ENCODE data around the gene ASCL1. TPM values are rescaled to one million over a fixed set of nuclear protein-coding genes. Genes with fewer than 3 reads are reported as not detected.
A peak's percentile ranks its signal among the peaks of the same experiment; 100 is the strongest.

The ASCL1 gene
- total RNA-seq, 1 experiment from 2014 or later: not detected

DNA sequence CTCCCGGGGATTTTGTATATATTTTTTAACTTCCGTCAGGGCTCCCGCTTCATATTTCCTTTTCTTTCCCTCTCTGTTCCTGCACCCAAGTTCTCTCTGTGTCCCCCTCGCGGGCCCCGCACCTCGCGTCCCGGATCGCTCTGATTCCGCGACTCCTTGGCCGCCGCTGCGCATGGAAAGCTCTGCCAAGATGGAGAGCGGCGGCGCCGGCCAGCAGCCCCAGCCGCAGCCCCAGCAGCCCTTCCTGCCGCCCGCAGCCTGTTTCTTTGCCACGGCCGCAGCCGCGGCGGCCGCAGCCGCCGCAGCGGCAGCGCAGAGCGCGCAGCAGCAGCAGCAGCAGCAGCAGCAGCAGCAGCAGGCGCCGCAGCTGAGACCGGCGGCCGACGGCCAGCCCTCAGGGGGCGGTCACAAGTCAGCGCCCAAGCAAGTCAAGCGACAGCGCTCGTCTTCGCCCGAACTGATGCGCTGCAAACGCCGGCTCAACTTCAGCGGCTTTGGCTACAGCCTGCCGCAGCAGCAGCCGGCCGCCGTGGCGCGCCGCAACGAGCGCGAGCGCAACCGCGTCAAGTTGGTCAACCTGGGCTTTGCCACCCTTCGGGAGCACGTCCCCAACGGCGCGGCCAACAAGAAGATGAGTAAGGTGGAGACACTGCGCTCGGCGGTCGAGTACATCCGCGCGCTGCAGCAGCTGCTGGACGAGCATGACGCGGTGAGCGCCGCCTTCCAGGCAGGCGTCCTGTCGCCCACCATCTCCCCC lies 777 bp downstream of the ASCL1 start:
- Histone ChIP-seq H3K4me1 (replicated peaks) (peaks cover 4% of the 10 kb centered on the region; the same call in 1 of the 2 replicates), H3K4me3 (peak overlapping the region; percentile 16), H3K9me3 (replicated peaks) (peaks cover 7% of the 10 kb centered on the region; the same call in 1 of the 2 replicates), H3K27ac (no peak overlapping the region), H3K36me3 (no peaks in the 10 kb centered on the region), H3K27me3 (replicated peaks) (peaks cover 72% of the 10 kb centered on the region)
- peak in 1 of 2 experiments; percentile 5 for DNase-seq (ENCODE audit: low read depth in 1 of 2, low spot score in 2 of 2)

DNA sequence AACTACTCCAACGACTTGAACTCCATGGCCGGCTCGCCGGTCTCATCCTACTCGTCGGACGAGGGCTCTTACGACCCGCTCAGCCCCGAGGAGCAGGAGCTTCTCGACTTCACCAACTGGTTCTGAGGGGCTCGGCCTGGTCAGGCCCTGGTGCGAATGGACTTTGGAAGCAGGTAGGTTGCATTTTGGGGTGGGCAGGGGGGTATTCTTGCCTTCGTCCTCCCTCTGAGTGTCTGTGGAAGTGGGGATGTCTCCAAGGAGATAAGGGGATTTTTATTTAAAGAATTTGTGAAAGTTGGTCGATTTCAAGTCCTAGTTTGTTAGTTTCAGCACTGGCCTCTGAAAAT lies 1.3 kb downstream of the ASCL1 start:
- no peak overlapping the region for H3K4me3 ChIP-seq

GRCh38 chr12:102959391-102959790 lies 1.9 kb downstream of the ASCL1 start:
- peaks cover 7% of the 10 kb centered on the region; the same call in 1 of the 2 replicates for H3K9me3 ChIP-seq (replicated peaks)
- DNase-seq (ENCODE audit: low read depth in 1 of 2, low spot score in 2 of 2): no peak
- peaks cover 4% of the 10 kb centered on the region; the same call in 1 of the 2 replicates for H3K4me1 ChIP-seq (replicated peaks)
- H3K36me3 ChIP-seq: no peaks in the 10 kb centered on the region
- H3K4me3 ChIP-seq: no peak overlapping the region
- H3K27me3 ChIP-seq (replicated peaks): peaks cover 74% of the 10 kb centered on the region
- H3K27ac ChIP-seq: no peak overlapping the region

More for the DNA sequence above, 1.3 kb downstream of the ASCL1 start:
- Histone ChIP-seq H3K9me3 (replicated peaks) (peaks cover 7% of the 10 kb centered on the region; the same call in 1 of the 2 replicates), H3K36me3 (no peaks in the 10 kb centered on the region), H3K4me1 (replicated peaks) (peaks cover 4% of the 10 kb centered on the region; the same call in 1 of the 2 replicates), H3K27ac (no peak overlapping the region), H3K27me3 (replicated peaks) (peaks cover 71% of the 10 kb centered on the region)
- no peak for DNase-seq (ENCODE audit: low read depth in 1 of 2, low spot score in 2 of 2)

GRCh38 chr12:102960766-102961465 lies 3.4 kb downstream of the ASCL1 start:
- H3K27me3 ChIP-seq (replicated peaks): peaks cover 74% of the 10 kb centered on the region
- DNase-seq (ENCODE audit: low read depth in 1 of 2, low spot score in 2 of 2): no peak
- H3K36me3 ChIP-seq: no peaks in the 10 kb centered on the region
- no peak overlapping the region for H3K27ac ChIP-seq
- H3K4me3 ChIP-seq: no peak overlapping the region
- peaks cover 4% of the 10 kb centered on the region; the same call in 1 of the 2 replicates for H3K4me1 ChIP-seq (replicated peaks)
- peaks cover 7% of the 10 kb centered on the region; the same call in 1 of the 2 replicates for H3K9me3 ChIP-seq (replicated peaks)

DNA sequence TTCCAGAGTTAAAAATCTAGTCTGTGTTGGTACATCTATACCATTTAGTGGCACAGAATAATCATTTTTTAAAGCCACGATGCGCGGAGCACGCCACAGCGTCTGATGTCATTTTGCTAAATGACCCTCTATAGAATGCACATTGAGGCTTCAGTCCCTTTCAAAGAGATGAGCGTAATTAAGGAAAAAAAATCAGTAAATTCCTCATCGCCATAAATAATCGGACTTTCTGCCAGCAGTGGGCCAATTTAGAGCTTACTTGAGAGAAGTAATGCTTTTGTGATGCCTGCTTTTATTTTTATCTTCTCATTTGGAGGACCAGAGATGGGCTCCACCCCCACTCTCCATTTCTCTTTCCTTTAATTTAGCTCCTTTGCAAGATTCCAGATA lies 4.0 kb downstream of the ASCL1 start:
- H3K36me3 ChIP-seq: no peaks in the 10 kb centered on the region
- H3K9me3 ChIP-seq (replicated peaks): peaks cover 7% of the 10 kb centered on the region; the same call in 1 of the 2 replicates
- no peak overlapping the region for H3K4me3 ChIP-seq
- DNase-seq (ENCODE audit: low read depth in 1 of 2, low spot score in 2 of 2): no peak
- peaks cover 72% of the 10 kb centered on the region for H3K27me3 ChIP-seq (replicated peaks)
- no peak overlapping the region for H3K27ac ChIP-seq
- H3K4me1 ChIP-seq (replicated peaks): peaks cover 4% of the 10 kb centered on the region; the same call in 1 of the 2 replicates

DNA sequence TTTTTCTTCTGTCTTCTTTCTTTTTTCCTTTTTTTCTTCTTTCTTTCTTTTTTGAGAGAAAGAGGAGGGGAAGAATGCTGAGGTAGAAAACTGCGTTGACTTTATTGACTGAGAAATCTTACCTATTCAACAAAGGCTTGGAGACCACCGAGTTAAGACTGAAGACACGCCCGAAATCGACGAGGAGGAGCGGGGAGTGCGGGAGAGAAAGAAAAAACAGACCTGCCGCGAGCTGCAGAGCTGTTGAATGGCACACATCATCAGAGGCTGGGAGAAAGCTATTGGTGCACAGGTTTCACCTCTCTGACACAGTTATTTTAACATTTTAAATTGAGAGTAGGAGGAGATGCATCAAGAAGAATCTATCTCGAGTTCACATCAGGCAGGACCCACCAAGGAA lies 5.1 kb downstream of the ASCL1 start:
- DNase-seq (ENCODE audit: low read depth in 1 of 2, low spot score in 2 of 2): no peak
- no peak overlapping the region for H3K27ac ChIP-seq
- peaks cover 67% of the 10 kb centered on the region for H3K27me3 ChIP-seq (replicated peaks)
- H3K4me1 ChIP-seq (replicated peaks): peaks cover 4% of the 10 kb centered on the region; the same call in 1 of the 2 replicates
- H3K9me3 ChIP-seq (replicated peaks): peaks cover 7% of the 10 kb centered on the region; the same call in 1 of the 2 replicates
- H3K4me3 ChIP-seq: no peak overlapping the region
- H3K36me3 ChIP-seq: no peaks in the 10 kb centered on the region

- Histone ChIP-seq H3K27ac (no peak overlapping the region), H3K27me3 (replicated peaks) (peaks cover 63% of the 10 kb centered on the region), H3K9me3 (replicated peaks) (peaks cover 7% of the 10 kb centered on the region; the same call in 1 of the 2 replicates), H3K4me1 (replicated peaks) (peaks cover 4% of the 10 kb centered on the region; the same call in 1 of the 2 replicates), H3K4me3 (no peak overlapping the region), H3K36me3 (no peaks in the 10 kb centered on the region)
- DNase-seq (ENCODE audit: low read depth in 1 of 2, low spot score in 2 of 2): no peak
These were observed 5.5 kb downstream of the ASCL1 start for GRCh38 chr12:102962986-102963385.

- no peaks in the 10 kb centered on the region for H3K4me1 ChIP-seq (replicated peaks)
- H3K27me3 ChIP-seq (replicated peaks): peaks cover 61% of the 10 kb centered on the region
- no peak overlapping the region for H3K27ac ChIP-seq
- DNase-seq (ENCODE audit: low read depth in 1 of 2, low spot score in 2 of 2): no peak
- H3K4me3 ChIP-seq: no peak overlapping the region
- no peaks in the 10 kb centered on the region for H3K9me3 ChIP-seq (replicated peaks)
- no peaks in the 10 kb centered on the region for H3K36me3 ChIP-seq
These were observed 6.3 kb downstream of the ASCL1 start for GRCh38 chr12:102963796-102964195.

GRCh38 chr12:102964872-102965271 lies 7.4 kb downstream of the ASCL1 start:
- H3K4me3 ChIP-seq: no peak overlapping the region
- peaks cover 54% of the 10 kb centered on the region for H3K27me3 ChIP-seq (replicated peaks)
- no peaks in the 10 kb centered on the region for H3K4me1 ChIP-seq (replicated peaks)
- no peak for DNase-seq (ENCODE audit: low read depth in 1 of 2, low spot score in 2 of 2)
- no peaks in the 10 kb centered on the region for H3K9me3 ChIP-seq (replicated peaks)
- H3K36me3 ChIP-seq: no peaks in the 10 kb centered on the region
- no peak overlapping the region for H3K27ac ChIP-seq

- Histone ChIP-seq H3K27me3 (replicated peaks) (peaks cover 48% of the 10 kb centered on the region), H3K36me3 (no peaks in the 10 kb centered on the region)
- no peak for DNase-seq (ENCODE audit: low read depth in 1 of 2, low spot score in 2 of 2)
These were observed 8.0 kb downstream of the ASCL1 start for GRCh38 chr12:102965281-102966155.

DNA sequence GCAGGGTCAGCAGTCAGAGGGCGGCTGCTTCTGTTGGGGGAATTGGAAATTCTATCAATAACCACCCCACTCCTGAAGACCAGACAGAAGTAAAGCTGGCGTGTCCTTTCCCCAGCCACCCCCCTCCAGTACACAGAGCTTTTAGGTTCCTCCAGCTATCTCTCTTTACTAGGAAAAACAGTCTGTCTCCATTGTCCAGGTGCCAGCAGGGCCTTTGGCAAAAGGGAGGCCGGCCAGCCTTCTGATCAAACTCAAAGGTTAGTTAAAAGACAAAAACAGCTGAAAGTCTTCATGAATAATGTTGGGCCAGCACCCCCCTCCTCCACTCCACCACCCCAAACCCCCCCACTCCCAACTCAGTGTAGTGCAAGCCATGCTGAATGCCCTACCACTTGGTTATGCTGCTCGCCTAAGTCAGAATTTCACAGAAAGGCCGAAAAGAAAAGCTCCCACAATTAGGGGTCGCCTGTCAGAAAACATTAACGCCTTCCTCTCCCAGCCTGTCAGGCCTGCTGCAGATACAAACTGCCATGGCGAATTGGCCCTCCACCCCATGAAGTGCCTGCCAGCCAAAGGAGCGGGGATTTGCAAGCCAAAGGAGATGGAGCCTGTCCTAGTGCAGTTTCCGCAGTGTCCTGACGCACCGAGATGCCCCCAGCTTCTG lies 8.9 kb downstream of the ASCL1 start:
- no peak overlapping the region for H3K4me3 ChIP-seq
- no peaks in the 10 kb centered on the region for H3K36me3 ChIP-seq
- H3K27me3 ChIP-seq (replicated peaks): peaks cover 40% of the 10 kb centered on the region
- no peaks in the 10 kb centered on the region for H3K4me1 ChIP-seq (replicated peaks)
- H3K27ac ChIP-seq: no peak overlapping the region
- no peaks in the 10 kb centered on the region for H3K9me3 ChIP-seq (replicated peaks)
- no peak for DNase-seq (ENCODE audit: low read depth in 1 of 2, low spot score in 2 of 2)

More at GRCh38 chr12:102965281-102966155, 8.0 kb downstream of the ASCL1 start:
- Histone ChIP-seq H3K9me3 (replicated peaks) (no peaks in the 10 kb centered on the region), H3K4me1 (replicated peaks) (no peaks in the 10 kb centered on the region), H3K4me3 (no peak overlapping the region), H3K27ac (no peak overlapping the region)

DNA sequence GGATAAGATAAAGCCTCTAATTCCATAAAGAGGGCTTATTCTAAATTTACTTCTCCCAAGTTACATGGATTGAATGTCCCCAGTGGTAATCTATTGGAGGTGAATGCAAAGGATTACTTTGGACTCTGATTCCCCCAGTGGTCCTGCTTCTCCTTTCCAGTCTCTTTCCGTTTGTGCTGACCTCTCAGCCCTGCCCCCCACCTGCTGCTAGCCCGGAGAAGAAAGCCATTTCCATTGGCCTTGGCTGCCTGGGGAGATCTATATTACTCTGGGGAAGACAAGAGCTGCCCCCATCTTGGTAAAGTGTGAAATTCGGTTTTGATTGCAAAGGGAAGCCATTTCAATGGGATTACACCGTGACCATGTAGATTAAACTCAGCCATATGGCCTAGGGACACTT lies 13.3 kb downstream of the ASCL1 start:
- Histone ChIP-seq H3K36me3 (no peaks in the 10 kb centered on the region), H3K9me3 (replicated peaks) (no peaks in the 10 kb centered on the region), H3K27ac (no peak overlapping the region), H3K4me3 (no peak overlapping the region), H3K4me1 (replicated peaks) (no peaks in the 10 kb centered on the region), H3K27me3 (replicated peaks) (peaks cover 12% of the 10 kb centered on the region)
- no peak for DNase-seq (ENCODE audit: low read depth in 1 of 2, low spot score in 2 of 2)

GRCh38 chr12:102971227-102971626 lies 13.8 kb downstream of the ASCL1 start:
- H3K4me3 ChIP-seq: no peak overlapping the region
- no peak for DNase-seq (ENCODE audit: low read depth in 1 of 2, low spot score in 2 of 2)
- no peak overlapping the region for H3K27ac ChIP-seq
- no peaks in the 10 kb centered on the region for H3K36me3 ChIP-seq
- H3K4me1 ChIP-seq (replicated peaks): no peaks in the 10 kb centered on the region
- peaks cover 8% of the 10 kb centered on the region for H3K27me3 ChIP-seq (replicated peaks)
- H3K9me3 ChIP-seq (replicated peaks): no peaks in the 10 kb centered on the region

Measured in SJSA1 (cell line).